Hepatocyte (in vitro differentiated cells): Measurements from ENCODE around the gene PPIL3.

Experiments
- EZH2 ChIP-seq: fragments of 200-600 bp; sonication (generic); IDR thresholded peaks from 2 replicates; pipeline ENCODE4 v1.6.1; 2016; ENCODE audit warnings: antibody characterized with exemption, mild to moderate bottlenecking, borderline replicate concordance
- TF ChIP-seq, protein P1 (sequence below): fragments of 200-600 bp; sonication (generic); IDR thresholded peaks from 2 replicates; pipeline ENCODE4 v1.5.1; 2016; ENCODE audit warnings: antibody characterized with exemption, mild to moderate bottlenecking; ENCODE audit not compliant: poor library complexity

DNA sequence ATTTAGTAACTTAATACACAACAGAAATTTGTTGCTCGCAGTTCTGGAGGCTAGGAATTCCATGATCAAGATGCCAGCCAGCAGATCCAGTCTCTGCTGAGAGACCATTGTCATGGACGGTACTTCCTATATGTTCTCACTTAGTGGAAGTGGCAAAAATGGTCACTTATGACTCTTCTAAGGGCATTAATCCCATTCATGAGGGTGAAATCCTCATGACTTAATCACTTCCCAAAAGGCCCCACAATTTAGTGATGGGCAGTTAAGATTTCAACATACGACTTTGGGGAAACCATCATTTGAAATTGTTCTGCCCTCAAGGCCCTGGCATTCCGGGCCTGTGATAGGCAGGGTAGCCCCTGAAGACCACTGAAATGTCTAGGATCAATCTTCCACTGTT, 54.2 kb downstream of the PPIL3 start:
- no peak for TF ChIP-seq EZH2
- TF ChIP-seq, protein P1, sequence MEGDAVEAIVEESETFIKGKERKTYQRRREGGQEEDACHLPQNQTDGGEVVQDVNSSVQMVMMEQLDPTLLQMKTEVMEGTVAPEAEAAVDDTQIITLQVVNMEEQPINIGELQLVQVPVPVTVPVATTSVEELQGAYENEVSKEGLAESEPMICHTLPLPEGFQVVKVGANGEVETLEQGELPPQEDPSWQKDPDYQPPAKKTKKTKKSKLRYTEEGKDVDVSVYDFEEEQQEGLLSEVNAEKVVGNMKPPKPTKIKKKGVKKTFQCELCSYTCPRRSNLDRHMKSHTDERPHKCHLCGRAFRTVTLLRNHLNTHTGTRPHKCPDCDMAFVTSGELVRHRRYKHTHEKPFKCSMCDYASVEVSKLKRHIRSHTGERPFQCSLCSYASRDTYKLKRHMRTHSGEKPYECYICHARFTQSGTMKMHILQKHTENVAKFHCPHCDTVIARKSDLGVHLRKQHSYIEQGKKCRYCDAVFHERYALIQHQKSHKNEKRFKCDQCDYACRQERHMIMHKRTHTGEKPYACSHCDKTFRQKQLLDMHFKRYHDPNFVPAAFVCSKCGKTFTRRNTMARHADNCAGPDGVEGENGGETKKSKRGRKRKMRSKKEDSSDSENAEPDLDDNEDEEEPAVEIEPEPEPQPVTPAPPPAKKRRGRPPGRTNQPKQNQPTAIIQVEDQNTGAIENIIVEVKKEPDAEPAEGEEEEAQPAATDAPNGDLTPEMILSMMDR = no peak
